Gastrocnemius medialis (tissue), 4 donors: ENCODE measurements around the gene SETDB1. TPM values are rescaled to one million over a fixed set of nuclear protein-coding genes. Genes with fewer than 3 reads are reported as not detected.

ENCODE experiments used
- ATAC-seq, 2 donors: fragments of 150-250 bp; one replicate each; pipeline ENCODE4 v1.9.1; 2016
- DNase-seq, 2 donors: peaks; one replicate each; pipeline ENCODE4 v3.0.0-alpha.2; 2019
- H3K27ac ChIP-seq, 4 donors: fragments of 200-600 bp; sonication (generic); 1 replicate in 1 of 4; 2 replicates in 3 of 4; pipeline ENCODE4 v1.5.1; 2016 to 2018; ENCODE audit warnings: mild to moderate bottlenecking in 2 of 4, moderate library complexity in 1 of 4
- H3K27me3 ChIP-seq, 3 donors: fragments of 200-600 bp; sonication (generic) in 2 of 3; 1 replicate in 1 of 3; 2 replicates in 2 of 3; pipeline versions ENCODE4 v1.5.1 to v1.6.0; 2016 to 2019; ENCODE audit warnings: mild to moderate bottlenecking in 1 of 3, moderate library complexity in 1 of 3
- H3K36me3 ChIP-seq, 2 donors: fragments of 200-600 bp; sonication (generic) in 1 of 2; one replicate each; pipeline ENCODE4 v1.5.1; 2017 to 2018
- H3K4me1 ChIP-seq, 2 donors: fragments of 200-600 bp; sonication (generic) in 1 of 2; one replicate each; pipeline ENCODE4 v1.5.1; 2016 to 2017; ENCODE audit warnings: mild to moderate bottlenecking in 2 of 2
- H3K4me3 ChIP-seq, 4 donors: fragments of 200-600 bp; sonication (generic) in 3 of 4; 1 replicate in 1 of 4; 2 replicates in 3 of 4; pipeline ENCODE4 v1.5.1; 2016 to 2019; ENCODE audit warnings: mild to moderate bottlenecking in 2 of 4
- H3K9me3 ChIP-seq, 3 donors: fragments of 200-600 bp; sonication (generic) in 2 of 3; 1 replicate in 1 of 3; 2 replicates in 2 of 3; pipeline ENCODE4 v1.5.1; 2016 to 2019
- CTCF ChIP-seq, 5 experiments: fragments of 450-650 bp in 3 of 5; fragments of 200-600 bp in 2 of 5; sonication (generic) in 2 of 5; IDR thresholded peaks in 4 of 5; conservative IDR thresholded peaks in 1 of 5; 1 replicate in 4 of 5; 2 replicates in 1 of 5; pipeline ENCODE4 v1.5.1; 2016 to 2019; ENCODE audit warnings: antibody characterized with exemption in 5 of 5, mild to moderate bottlenecking in 3 of 5, moderate library complexity in 3 of 5
- POLR2A ChIP-seq, 2 donors: fragments of 450-650 bp; IDR thresholded peaks; one replicate each; pipeline ENCODE4 v1.6.1; 2017; ENCODE audit warnings: antibody characterized with exemption in 2 of 2, mild to moderate bottlenecking in 2 of 2, moderate library complexity in 2 of 2
- in situ Hi-C, 4 donors: fragments of 200-750 bp; cut with MboI; loops; one replicate each; pipeline versions ENCODE4 v1.15.0 to v1.8.0; 2017; ENCODE audit warnings: low sequenced_read_pairs in 4 of 4
- intact Hi-C: fragments of 100-400 bp; cut with DNase I; formaldehyde crosslinking; loops from one replicate; pipeline ENCODE4 v1.15.1; 2023; ENCODE audit warnings: low total_unique reads
- total RNA-seq, 4 donors: library from RNA; depleted of rRNA; stranded (reverse); fragments of >200 nt; gene quantifications; one replicate each; pipeline versions ENCODE4 v1.1.0 to v1.2.3, GENCODE V29; 2016

SETDB1 gene
- total RNA-seq, 4 donors from 2014 or later: 13.7 to 20.8 (median 17.3) TPM

GRCh38 chr1:151000408-151000807, 74.2 kb downstream of the SETDB1 start:
- DNase-seq (no peak), ATAC-seq (no peak)
- intact Hi-C loops: loop anchor here (5.0 to 10.0 kb wide), 2 partner anchors 123 to 254 kb away; partner anchors contain the start of genes ARNT and PSMD4
- no peak overlapping the region for H3K4me3 ChIP-seq
- H3K9me3 ChIP-seq: no peaks in the 10 kb centered on the region
- no peak for TF ChIP-seq POLR2A (IDR thresholded peaks at IDR 0.05)
- no peak for TF ChIP-seq CTCF (IDR thresholded peaks at IDR 0.05 in 4 of 5, conservative IDR thresholded peaks at IDR 0.05 in 1 of 5)
- H3K27me3 ChIP-seq: no peaks in the 10 kb centered on the region
- peaks cover 0 to 57% of the 10 kb centered on the region in 2 donors for H3K36me3 ChIP-seq
- no peak overlapping the region for H3K27ac ChIP-seq
- H3K4me1 ChIP-seq: peaks cover 34 to 38% of the 10 kb centered on the region in 2 donors
- in situ Hi-C loops: no loop called here

GRCh38 chr1:151001602-151002001, 75.4 kb downstream of the SETDB1 start:
- DNase-seq: no peak
- TF ChIP-seq CTCF (IDR thresholded peaks at IDR 0.05 in 4 of 5, conservative IDR thresholded peaks at IDR 0.05 in 1 of 5): no peak
- TF ChIP-seq POLR2A (IDR thresholded peaks at IDR 0.05): no peak
- H3K4me1 ChIP-seq: peaks cover 36 to 40% of the 10 kb centered on the region in 2 donors
- H3K4me3 ChIP-seq: no peak overlapping the region
- peaks cover 0 to 57% of the 10 kb centered on the region in 2 donors for H3K36me3 ChIP-seq
- intact Hi-C loops (loop anchor here (5.0 to 10.0 kb wide), 2 partner anchors 124 to 253 kb away; partner anchors contain the start of genes ARNT and PSMD4), in situ Hi-C loops (no loop called here)
- H3K27me3 ChIP-seq: no peaks in the 10 kb centered on the region
- no peak overlapping the region for H3K27ac ChIP-seq
- no peak for ATAC-seq
- no peaks in the 10 kb centered on the region for H3K9me3 ChIP-seq

- H3K4me1 ChIP-seq: peaks cover 39 to 43% of the 10 kb centered on the region in 2 donors
- no peak for DNase-seq
- H3K27ac ChIP-seq: no peak overlapping the region
- TF ChIP-seq POLR2A (IDR thresholded peaks at IDR 0.05) (no peak), CTCF (IDR thresholded peaks at IDR 0.05 in 4 of 5, conservative IDR thresholded peaks at IDR 0.05 in 1 of 5) (no peak)
- no peak for ATAC-seq
- intact Hi-C loops: loop anchor here (5.0 to 10.0 kb wide), 2 partner anchors 125 to 253 kb away; partner anchors contain the start of genes ARNT and PSMD4
- in situ Hi-C loops: no loop called here
- no peaks in the 10 kb centered on the region for H3K9me3 ChIP-seq
- no peaks in the 10 kb centered on the region for H3K27me3 ChIP-seq
- peaks cover 0 to 54% of the 10 kb centered on the region in 2 donors for H3K36me3 ChIP-seq
- H3K4me3 ChIP-seq: no peak overlapping the region
Measured at GRCh38 chr1:151002051-151002450, 75.9 kb downstream of the SETDB1 start.

- H3K27me3 ChIP-seq: no peaks in the 10 kb centered on the region
- DNase-seq: no peak
- TF ChIP-seq CTCF (IDR thresholded peaks at IDR 0.05 in 4 of 5, conservative IDR thresholded peaks at IDR 0.05 in 1 of 5) (no peak), POLR2A (IDR thresholded peaks at IDR 0.05) (no peak)
- in situ Hi-C loops: no loop called here
- H3K9me3 ChIP-seq: no peaks in the 10 kb centered on the region
- H3K4me1 ChIP-seq: peaks cover 45 to 49% of the 10 kb centered on the region in 2 donors
- H3K4me3 ChIP-seq: no peak overlapping the region
- peak overlapping the region in 2 of 4 donors; percentile 2 to 36 for H3K27ac ChIP-seq
- intact Hi-C loops: loop anchor here (5.0 to 10.0 kb wide), 2 partner anchors 125 to 252 kb away; partner anchors contain the start of genes ARNT and PSMD4
- peaks cover 0 to 49% of the 10 kb centered on the region in 2 donors for H3K36me3 ChIP-seq
- ATAC-seq: no peak
Measured at GRCh38 chr1:151002611-151003010, 76.4 kb downstream of the SETDB1 start.
